ENCODE results near the gene ADD3.
"Not testable (repeated sequence)": the region's sequence is repeated elsewhere in the genome, so short reads cannot be mapped to it uniquely, and the experiment has no call there.

The ADD3 gene

GRCh38 chr10:110114668-110115067, 106.9 kb downstream of the ADD3 start:
- not testable (repeated sequence) for DNase-seq

- no peak for DNase-seq
These were observed 108.2 kb downstream of the ADD3 start for GRCh38 chr10:110115784-110116520.

GRCh38 chr10:110118891-110119621, 111.3 kb downstream of the ADD3 start:
- DNase-seq = peak; percentile 29 to 45

GRCh38 chr10:110123594-110123993, 115.8 kb downstream of the ADD3 start:
- DNase-seq = no peak

DNA sequence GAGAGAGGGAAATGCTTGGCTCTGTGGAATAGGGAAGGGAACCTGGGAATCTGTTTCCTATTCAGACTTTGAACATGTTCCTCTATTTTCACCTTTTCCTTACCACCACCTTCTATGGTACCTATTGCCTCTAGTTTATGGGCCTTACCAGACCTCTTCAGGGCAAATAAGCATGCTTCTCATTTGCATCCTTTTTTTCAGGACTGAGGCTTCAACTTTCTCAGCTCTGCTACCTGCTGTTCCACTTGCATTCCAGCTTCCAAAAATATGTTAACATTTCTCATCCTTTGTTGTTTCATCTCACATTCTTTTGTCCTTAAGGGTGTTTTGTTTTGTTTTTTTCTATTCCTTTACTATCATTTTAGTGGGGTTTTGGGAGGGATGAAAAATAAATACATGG, 121.7 kb downstream of the ADD3 start:
- DNase-seq = no peak

DNA sequence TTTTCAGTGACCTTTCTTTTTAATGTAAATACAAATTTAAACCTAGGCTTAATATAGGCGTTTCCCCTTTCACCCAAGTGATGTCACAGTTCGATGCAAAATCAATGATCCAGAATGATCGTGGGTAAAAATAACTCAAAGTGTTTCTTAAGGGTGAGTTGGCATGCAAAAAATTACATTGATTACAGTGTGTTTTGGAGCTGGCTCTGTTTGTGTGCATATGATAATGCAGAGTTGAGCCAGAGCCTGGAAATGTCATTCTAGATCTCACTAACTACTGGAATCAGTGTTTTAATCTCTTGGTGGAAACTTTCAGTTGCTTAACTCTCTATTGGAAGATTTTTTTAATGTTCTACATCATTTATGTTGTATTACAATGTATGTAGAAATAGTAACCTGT, 127.1 kb downstream of the ADD3 start:
- DNase-seq = no peak

- peak; percentile 33 to 54 for DNase-seq
These were observed 128.1 kb downstream of the ADD3 start for GRCh38 chr10:110135836-110136235.

DNA sequence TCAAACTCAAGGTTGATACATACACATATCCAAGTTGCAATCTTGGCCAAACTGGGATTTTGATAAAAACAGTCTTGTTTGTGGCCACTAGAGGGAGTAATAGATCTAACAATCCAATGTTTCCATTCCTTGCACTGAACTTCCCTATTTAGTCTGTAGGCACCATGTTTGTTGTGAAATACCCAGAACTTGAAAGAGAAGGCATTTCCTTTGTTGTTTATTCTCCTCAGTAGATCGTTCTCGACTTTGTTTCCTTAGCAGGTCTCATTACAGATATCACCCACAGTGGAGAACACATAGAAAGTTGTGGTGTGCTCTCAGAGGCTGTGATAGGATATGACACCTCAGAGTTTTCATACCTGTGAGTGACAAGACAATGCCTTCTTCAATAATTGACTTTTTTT, 129.4 kb downstream of the ADD3 start:
- DNase-seq = peak; percentile 85 to 93

GRCh38 chr10:110138197-110138812, 130.5 kb downstream of the ADD3 start:
- peak; percentile 82 to 95 for DNase-seq

DNA sequence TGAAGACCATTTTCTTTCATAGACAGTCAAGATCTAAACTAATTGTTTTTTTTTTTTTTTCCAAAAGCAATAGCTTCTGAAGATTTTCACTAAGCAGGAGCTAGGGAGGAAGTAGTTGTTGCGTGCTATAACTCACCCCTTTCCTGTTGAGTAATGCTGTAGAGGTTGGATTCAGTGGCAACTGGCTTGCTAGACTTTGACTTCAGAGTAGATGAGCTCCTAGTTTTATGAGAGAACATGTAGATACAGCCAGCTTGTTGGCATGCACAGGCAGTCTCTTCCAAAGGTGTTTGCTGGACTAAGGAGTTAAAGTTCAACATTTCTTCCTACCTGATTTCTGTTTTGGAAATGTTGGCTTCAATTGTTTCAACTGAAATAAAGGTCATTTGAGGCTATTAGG, 133.4 kb downstream of the ADD3 start:
- peak; percentile 62 to 68 for DNase-seq

DNA sequence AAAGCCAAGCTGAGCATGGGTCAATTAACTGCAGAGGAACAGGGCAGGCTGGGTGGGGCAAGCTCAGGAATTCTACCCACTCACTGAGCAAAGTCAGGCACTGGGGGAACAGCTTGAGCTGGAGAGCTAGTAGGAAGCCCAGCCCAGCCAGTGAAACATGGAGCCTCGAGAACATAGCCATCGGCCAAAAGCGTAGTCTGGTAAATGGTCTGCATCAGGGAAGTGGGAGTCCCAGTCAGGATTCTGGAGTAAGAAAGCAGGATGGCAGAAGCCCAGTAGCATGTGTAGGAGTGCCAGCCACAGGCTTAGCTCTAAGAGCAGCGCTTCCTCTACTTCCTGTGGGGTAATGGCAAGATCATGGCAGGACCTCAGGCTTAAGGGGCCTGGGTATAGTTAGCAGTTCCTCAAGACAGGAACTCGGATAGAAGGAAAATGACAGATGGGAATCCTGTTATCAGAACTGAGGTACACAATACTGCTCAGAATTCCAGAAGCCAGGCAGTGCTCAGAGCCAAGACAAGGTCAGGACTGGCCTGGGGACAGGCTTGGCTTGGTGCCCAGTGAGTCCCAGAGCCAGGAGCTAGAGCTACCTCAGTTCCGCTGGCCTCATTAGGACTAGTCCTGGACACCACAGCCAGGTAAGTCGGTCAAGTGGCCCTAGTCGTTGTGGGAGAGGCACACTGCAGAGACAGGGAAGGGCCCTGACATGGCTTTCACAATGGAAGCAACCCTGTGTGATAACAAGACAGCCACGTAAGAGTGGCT, 134.3 kb downstream of the ADD3 start:
- DNase-seq = peak; percentile 51 to 70

- no peak for DNase-seq
These were observed 135.2 kb downstream of the ADD3 start for GRCh38 chr10:110142965-110143364.

DNA sequence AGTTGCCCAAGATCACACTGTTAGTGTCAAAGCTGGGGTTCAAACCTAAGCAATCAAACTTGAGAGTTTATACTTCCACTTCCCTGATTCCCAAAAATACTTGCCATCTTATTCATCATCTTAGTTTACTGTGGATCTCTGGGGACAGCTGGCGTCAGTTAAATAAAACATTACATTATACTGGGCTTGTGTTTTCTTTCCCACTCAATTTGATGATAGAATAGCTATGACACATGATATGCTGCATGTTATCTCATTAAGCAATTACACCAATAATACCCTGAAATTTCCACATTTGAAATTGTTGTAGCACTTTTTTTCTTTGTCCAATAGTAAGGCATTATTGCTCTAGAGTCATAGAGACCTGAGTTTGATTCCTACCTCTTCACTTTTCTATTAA, 136.7 kb downstream of the ADD3 start:
- DNase-seq = no peak

DNA sequence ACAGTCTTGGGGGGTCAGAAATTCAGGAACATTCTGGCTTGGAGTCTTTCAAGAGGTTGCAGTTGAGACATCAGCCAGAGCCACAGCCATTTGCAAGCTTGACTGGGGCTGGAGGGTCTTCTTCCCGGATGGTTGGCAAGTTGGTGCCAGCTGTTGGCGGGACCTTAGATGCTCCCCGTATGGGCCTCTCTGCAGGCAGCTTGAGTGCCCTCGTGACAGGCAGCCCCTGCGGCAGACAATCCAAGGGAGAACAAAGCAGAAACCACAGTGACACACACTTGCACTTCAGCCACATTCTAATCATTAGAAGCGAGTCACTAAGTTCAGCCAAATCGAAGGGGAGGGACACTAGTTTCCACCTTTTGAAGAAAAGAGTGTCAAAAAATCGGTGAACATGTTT, 140.2 kb downstream of the ADD3 start:
- no peak for DNase-seq

- no peak for DNase-seq
These were observed 141.5 kb downstream of the ADD3 start for GRCh38 chr10:110149259-110149658.

DNA sequence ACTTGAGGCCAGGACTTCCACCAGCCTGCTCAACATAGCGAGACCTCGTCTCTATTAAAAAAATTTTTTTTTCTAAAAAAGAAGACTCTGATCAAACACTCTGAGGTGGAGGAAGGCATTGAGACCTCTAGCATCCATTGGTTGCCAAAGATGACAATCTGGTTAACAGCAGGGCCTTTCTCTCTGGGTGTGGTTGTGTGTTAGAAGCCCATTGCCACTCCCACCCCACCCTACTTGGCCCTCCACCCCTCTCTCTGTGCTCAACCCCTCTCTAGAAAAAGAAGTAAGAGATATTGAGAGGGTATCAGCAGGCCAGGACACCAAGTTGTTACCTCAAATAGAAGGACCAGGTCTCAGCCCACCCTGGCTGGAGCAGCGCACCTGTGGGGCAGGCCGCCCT, 142.3 kb downstream of the ADD3 start:
- DNase-seq = no peak

GRCh38 chr10:110150981-110151380, 143.2 kb downstream of the ADD3 start:
- no peak for DNase-seq

GRCh38 chr10:110151467-110151866, 143.7 kb downstream of the ADD3 start:
- no peak for DNase-seq

DNA sequence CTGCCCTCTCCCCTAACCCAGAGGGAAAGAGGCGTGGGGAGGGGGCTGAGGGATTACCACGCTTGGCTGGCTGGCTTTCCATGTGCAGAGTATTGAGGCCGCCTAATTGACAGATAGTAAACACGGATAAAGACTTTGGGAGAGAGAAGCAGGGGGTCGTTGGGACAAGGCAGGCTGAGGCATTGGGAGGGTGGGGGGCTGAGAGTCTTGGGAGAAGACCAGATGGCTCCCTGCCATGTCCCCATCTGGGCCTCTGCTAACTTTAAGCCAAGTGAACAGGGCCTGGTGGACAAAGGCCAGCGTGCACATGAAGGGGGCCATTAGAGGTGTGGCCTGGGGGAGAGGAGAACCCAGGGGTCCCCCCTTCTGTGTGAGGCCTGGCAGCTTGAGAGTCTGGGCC, 144.2 kb downstream of the ADD3 start:
- DNase-seq = no peak

- no peak for DNase-seq
These were observed 145.6 kb downstream of the ADD3 start for GRCh38 chr10:110153396-110153795.

DNA sequence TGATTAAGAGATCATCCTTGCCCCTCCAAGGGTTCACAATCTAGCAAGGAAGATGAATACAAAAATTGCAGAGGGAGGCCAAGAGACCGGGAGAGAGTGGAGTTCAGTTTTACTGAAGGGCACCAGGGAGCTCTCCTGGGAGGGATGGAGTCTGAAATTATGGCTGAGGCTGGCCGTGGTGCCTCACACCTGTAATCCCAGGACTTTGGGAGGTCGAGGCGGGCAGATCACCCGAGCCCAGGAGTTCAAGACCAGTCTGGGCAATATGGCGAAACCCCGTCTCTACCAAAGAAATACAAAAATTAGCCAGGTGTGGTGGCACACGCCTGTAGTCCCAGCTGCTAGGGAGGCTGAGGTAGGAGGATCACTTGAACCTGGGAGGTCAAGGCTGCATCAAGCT, 148.3 kb downstream of the ADD3 start:
- no peak for DNase-seq

GRCh38 chr10:110158051-110159005, 150.5 kb downstream of the ADD3 start:
- DNase-seq = no peak

Measured in inflammatory macrophage treated with lipopolysaccharide for 1 hour (primary cell).